H1 (cell line): Measurements from ENCODE around the gene SHMT2.

Source experiments
- CHD2 ChIP-seq: IDR thresholded peaks from 2 replicates; pipeline ENCODE4 v1.6.1; 2012; ENCODE audit warnings: low read length, improper control_type of control experiment
- CTBP2 ChIP-seq: IDR thresholded peaks from 2 replicates; pipeline ENCODE4 v1.7.0; 2011; ENCODE audit warnings: borderline replicate concordance, mild to moderate bottlenecking, moderate library complexity, mixed read lengths, low read length; ENCODE audit not compliant: insufficient read depth, insufficient read length
- CTCF ChIP-seq, 3 experiments: IDR thresholded peaks; 1 replicate in 2 of 3; 2 replicates in 1 of 3; pipeline versions ENCODE4 v1.5.1 to v1.6.1; 2011; ENCODE audit warnings: low read length in 3 of 3, mild to moderate bottlenecking in 3 of 3, inconsistent platforms in 2 of 3, low read depth in 1 of 3, moderate library complexity in 1 of 3; ENCODE audit not compliant: insufficient read depth in 1 of 3; ENCODE audit errors: control extremely low read depth in 1 of 3
- EP300 ChIP-seq, 2 experiments: IDR thresholded peaks; 1 replicate in 1 of 2; 2 replicates in 1 of 2; pipeline ENCODE4 v1.6.1; 2011 to 2012; ENCODE audit warnings: low read depth in 2 of 2, low read length in 2 of 2, mild to moderate bottlenecking in 2 of 2, borderline replicate concordance in 1 of 2, inconsistent platforms in 1 of 2, moderate library complexity in 1 of 2
- GTF2F1 ChIP-seq: IDR thresholded peaks from 2 replicates; pipeline ENCODE4 v1.6.1; 2012; ENCODE audit warnings: low read depth, low read length, improper control_type of control experiment, borderline replicate concordance
- HDAC6 ChIP-seq: IDR thresholded peaks from one replicate; pipeline ENCODE4 v1.7.1; 2012; ENCODE audit warnings: low read depth, mild to moderate bottlenecking, inconsistent platforms, low read length, moderate library complexity
- POLR2AphosphoS5 ChIP-seq: IDR thresholded peaks from 2 replicates; pipeline ENCODE4 v1.6.1; 2011; ENCODE audit warnings: low read depth, low read length
- SP1 ChIP-seq: IDR thresholded peaks from 2 replicates; pipeline ENCODE4 v1.6.1; 2011; ENCODE audit warnings: low read depth, low read length

GRCh38 chr12:57224278-57224972 is 5.1 kb upstream of the SHMT2 start:
- TF ChIP-seq CHD2 (no peak), SP1 (no peak), GTF2F1 (no peak), POLR2AphosphoS5 (no peak), CTCF (IDR thresholded peaks at IDR 0.05; ENCODE audit: control extremely low read depth in 1 of 3, insufficient read depth in 1 of 3, low read depth in 1 of 3, low read length in 3 of 3) (no peak), CTBP2 (no peak), HDAC6 (no peak), EP300 (IDR thresholded peaks at IDR 0.05; ENCODE audit: borderline replicate concordance in 1 of 2, low read depth in 2 of 2, low read length in 2 of 2) (no peak)
